Activated T-helper 17 cell treated with anti-CD3 and anti-CD28 coated beads, Interleukin-2, amount 50 U/mL, for 72 hours (primary cell): ENCODE measurements around the gene DNAJB12. TPM values are rescaled to one million over a fixed set of nuclear protein-coding genes. Genes with fewer than 3 reads are reported as not detected.
A peak's percentile ranks its signal among the peaks of the same experiment; 100 is the strongest.
"Not testable (repeated sequence)": the region's sequence is repeated elsewhere in the genome, so short reads cannot be mapped to it uniquely, and the experiment has no call there.

Experiments used
- ATAC-seq: fragments of 150-1000 bp; cut with Tn5 transposase; replicated peaks from 2 replicates; pipeline ENCODE4 v1.10.0; 2021; ENCODE audit warnings: mild to moderate bottlenecking, moderate library complexity
- H3K27ac Mint-ChIP-seq: one replicate; pipeline ENCODE4 v1.8.0; 2022; ENCODE audit warnings: mixed read lengths
- H3K27me3 Mint-ChIP-seq: one replicate; pipeline ENCODE4 v1.8.0; 2022; ENCODE audit warnings: mixed read lengths
- H3K36me3 Mint-ChIP-seq: one replicate; pipeline ENCODE4 v1.8.0; 2022; ENCODE audit warnings: low read depth, mild to moderate bottlenecking, mixed read lengths
- H3K4me1 Mint-ChIP-seq: one replicate; pipeline ENCODE4 v1.8.0; 2022; ENCODE audit warnings: mixed read lengths
- H3K4me3 Mint-ChIP-seq: one replicate; pipeline ENCODE4 v1.8.0; 2022; ENCODE audit warnings: mild to moderate bottlenecking, mixed read lengths
- H3K9me3 Mint-ChIP-seq: one replicate; pipeline ENCODE4 v1.8.0; 2022; ENCODE audit warnings: mixed read lengths
- total RNA-seq, 2 donors: library from RNA; stranded (reverse); gene quantifications; one replicate each; pipeline ENCODE4 v1.2.3, GENCODE V29; 2022

The DNAJB12 gene
- total RNA-seq, 2 donors from 2014 or later: 32.0 to 35.9 TPM

- Mint-ChIP-seq H3K36me3 (peaks cover 54% of the 10 kb centered on the region), H3K27ac (peak overlapping the region; percentile 96), H3K27me3 (no peaks in the 10 kb centered on the region), H3K4me3 (peak overlapping the region; percentile 88), H3K4me1 (peaks cover 39% of the 10 kb centered on the region), H3K9me3 (peaks cover 5% of the 10 kb centered on the region)
- ATAC-seq: no peak
These were observed 24.7 kb downstream of the DNAJB12 start for GRCh38 chr10:72330069-72330426.

GRCh38 chr10:72329290-72330068 lies 25.2 kb downstream of the DNAJB12 start:
- Mint-ChIP-seq H3K4me3 (peak overlapping the region; percentile 88), H3K36me3 (peaks cover 49% of the 10 kb centered on the region), H3K9me3 (peaks cover 5% of the 10 kb centered on the region), H3K27me3 (no peaks in the 10 kb centered on the region), H3K27ac (peak overlapping the region; percentile 96), H3K4me1 (peaks cover 37% of the 10 kb centered on the region)
- no peak for ATAC-seq

- Mint-ChIP-seq H3K36me3 (peaks cover 42% of the 10 kb centered on the region), H3K27me3 (no peaks in the 10 kb centered on the region), H3K27ac (peak overlapping the region; percentile 96), H3K4me3 (peak overlapping the region; percentile 96), H3K4me1 (peaks cover 30% of the 10 kb centered on the region), H3K9me3 (peaks cover 5% of the 10 kb centered on the region)
- ATAC-seq: peak; percentile 23
These were observed 25.9 kb downstream of the DNAJB12 start for GRCh38 chr10:72328829-72329204.

- Mint-ChIP-seq H3K27me3 (no peaks in the 10 kb centered on the region), H3K36me3 (peaks cover 36% of the 10 kb centered on the region), H3K4me3 (peak overlapping the region; percentile 96), H3K27ac (peak overlapping the region; percentile 96), H3K9me3 (peaks cover 5% of the 10 kb centered on the region), H3K4me1 (peaks cover 29% of the 10 kb centered on the region)
- ATAC-seq: peak; percentile 0
These were observed 26.5 kb downstream of the DNAJB12 start for GRCh38 chr10:72328045-72328828.

- peak overlapping the region; percentile 96 for H3K4me3 Mint-ChIP-seq
- not testable (repeated sequence) for H3K27me3 Mint-ChIP-seq, H3K9me3 Mint-ChIP-seq
- H3K36me3 Mint-ChIP-seq: peaks cover 23% of the 10 kb centered on the region
- H3K4me1 Mint-ChIP-seq: peaks cover 35% of the 10 kb centered on the region
- ATAC-seq: peak; percentile 3
- peak overlapping the region; percentile 96 for H3K27ac Mint-ChIP-seq
These were observed 27.8 kb downstream of the DNAJB12 start for GRCh38 chr10:72326665-72327603.

GRCh38 chr10:72325243-72326175 lies 29.2 kb downstream of the DNAJB12 start:
- H3K4me3 Mint-ChIP-seq, ATAC-seq, H3K27ac Mint-ChIP-seq, H3K27me3 Mint-ChIP-seq, H3K9me3 Mint-ChIP-seq: not testable (repeated sequence)
- H3K4me1 Mint-ChIP-seq: peaks cover 24% of the 10 kb centered on the region
- H3K36me3 Mint-ChIP-seq: peaks cover 20% of the 10 kb centered on the region

- Mint-ChIP-seq H3K27ac (no peak overlapping the region), H3K27me3 (no peaks in the 10 kb centered on the region), H3K4me3 (peak overlapping the region; percentile 90), H3K4me1 (peaks cover 13% of the 10 kb centered on the region), H3K36me3 (peaks cover 30% of the 10 kb centered on the region), H3K9me3 (peaks cover 5% of the 10 kb centered on the region)
- no peak for ATAC-seq
These were observed 30.9 kb downstream of the DNAJB12 start for GRCh38 chr10:72323771-72324191.

- Mint-ChIP-seq H3K36me3 (peaks cover 36% of the 10 kb centered on the region), H3K4me1 (peaks cover 18% of the 10 kb centered on the region), H3K9me3 (peaks cover 5% of the 10 kb centered on the region), H3K27me3 (no peaks in the 10 kb centered on the region), H3K4me3 (peak overlapping the region; percentile 90), H3K27ac (peak overlapping the region; percentile 90)
- ATAC-seq: no peak
These were observed 31.5 kb downstream of the DNAJB12 start for GRCh38 chr10:72323108-72323749.

GRCh38 chr10:72322280-72323058 lies 32.2 kb downstream of the DNAJB12 start:
- Mint-ChIP-seq H3K36me3 (peaks cover 32% of the 10 kb centered on the region), H3K27me3 (no peaks in the 10 kb centered on the region), H3K4me3 (peak overlapping the region; percentile 90), H3K4me1 (peaks cover 21% of the 10 kb centered on the region), H3K9me3 (peaks cover 5% of the 10 kb centered on the region), H3K27ac (peak overlapping the region; percentile 90)
- ATAC-seq: no peak

GRCh38 chr10:72322030-72322279 lies 32.8 kb downstream of the DNAJB12 start:
- H3K4me3 Mint-ChIP-seq: peak overlapping the region; percentile 90
- H3K27ac Mint-ChIP-seq: peak overlapping the region; percentile 90

GRCh38 chr10:72321248-72322029 lies 33.3 kb downstream of the DNAJB12 start:
- Mint-ChIP-seq H3K4me3 (peak overlapping the region; percentile 90), H3K4me1 (peaks cover 22% of the 10 kb centered on the region), H3K9me3 (peaks cover under 1% of the 10 kb centered on the region), H3K27ac (peak overlapping the region; percentile 90), H3K27me3 (no peaks in the 10 kb centered on the region), H3K36me3 (peaks cover 21% of the 10 kb centered on the region)
- ATAC-seq: no peak

More at GRCh38 chr10:72322030-72322279, 32.8 kb downstream of the DNAJB12 start:
- H3K36me3 Mint-ChIP-seq: peaks cover 27% of the 10 kb centered on the region
- H3K9me3 Mint-ChIP-seq: peaks cover 5% of the 10 kb centered on the region
- H3K4me1 Mint-ChIP-seq: peaks cover 25% of the 10 kb centered on the region
- H3K27me3 Mint-ChIP-seq: no peaks in the 10 kb centered on the region
- no peak for ATAC-seq

GRCh38 chr10:72320676-72321247 lies 34.0 kb downstream of the DNAJB12 start:
- Mint-ChIP-seq H3K4me3 (peak overlapping the region; percentile 90), H3K27me3 (no peaks in the 10 kb centered on the region), H3K9me3 (no peaks in the 10 kb centered on the region), H3K36me3 (peaks cover 21% of the 10 kb centered on the region), H3K27ac (peak overlapping the region; percentile 88), H3K4me1 (peaks cover 28% of the 10 kb centered on the region)
- peak; percentile 82 for ATAC-seq
